ENCODE results near the gene ADGRG7. TPM values are rescaled to one million over a fixed set of nuclear protein-coding genes. Genes with fewer than 3 reads are reported as not detected.
A peak's percentile ranks its signal among the peaks of the same experiment; 100 is the strongest.

The ADGRG7 gene
- total RNA-seq, 1 experiment from 2014 or later = 0.13 TPM

DNA sequence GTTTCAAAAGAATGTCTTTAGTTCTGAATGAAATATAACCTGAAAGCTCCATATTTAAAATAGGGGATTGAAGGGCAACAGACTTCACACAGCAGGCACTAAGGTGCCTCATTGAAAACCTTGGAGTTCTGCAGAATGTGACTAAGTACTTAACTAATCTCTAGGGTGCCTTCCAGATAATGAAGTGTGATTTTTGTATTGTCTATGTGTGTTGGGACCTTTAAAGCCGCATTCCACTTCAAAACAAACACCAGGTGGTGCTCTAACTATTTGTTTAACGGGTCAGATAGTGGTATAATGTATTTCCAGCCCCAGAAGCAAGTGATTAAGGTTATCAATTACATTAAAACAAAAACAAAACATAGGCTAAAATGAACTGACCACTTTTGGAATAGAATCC, 127.9 kb downstream of the ADGRG7 start:
- peak; percentile 34 for DNase-seq (ENCODE audit: low spot score)

DNA sequence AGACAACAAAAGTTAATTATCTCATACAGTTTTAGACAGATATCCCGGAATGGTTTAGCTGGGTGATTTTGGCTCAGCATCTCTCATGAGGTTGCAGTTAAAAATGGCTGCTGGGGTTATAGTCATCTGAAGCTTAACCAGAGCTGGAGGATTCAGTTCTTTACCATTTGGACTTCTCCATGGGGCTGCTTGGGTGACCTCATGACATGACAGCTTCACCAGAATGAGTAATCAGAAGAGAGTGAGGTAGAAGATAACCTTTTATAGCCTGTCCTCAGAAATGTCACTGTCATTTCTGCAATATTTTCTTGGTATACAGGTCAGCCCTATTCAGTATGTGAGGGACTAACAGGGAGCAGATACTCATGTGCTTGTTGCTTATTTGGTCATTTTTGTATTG, 130.8 kb downstream of the ADGRG7 start:
- no peak for DNase-seq (ENCODE audit: low spot score)

DNA sequence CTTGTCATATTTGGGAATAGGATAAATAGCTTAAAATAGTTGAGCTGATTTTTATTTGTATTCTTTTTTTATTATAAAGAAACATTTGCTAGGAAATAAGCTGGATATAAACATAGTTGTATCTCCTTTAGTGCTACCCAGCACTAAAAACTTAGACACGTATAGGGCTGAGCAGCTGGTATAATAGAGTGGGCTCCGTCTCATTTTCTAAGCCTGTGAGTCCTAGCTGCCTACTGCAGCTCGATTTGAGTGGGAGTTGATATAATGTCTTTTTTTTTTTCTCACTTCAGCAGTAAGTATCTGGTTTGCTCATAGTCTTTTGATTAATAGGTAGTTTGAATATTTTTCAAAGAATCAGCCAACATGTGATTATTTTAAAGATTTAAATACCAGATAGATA, 134.1 kb downstream of the ADGRG7 start:
- DNase-seq (ENCODE audit: low spot score) = no peak

DNA sequence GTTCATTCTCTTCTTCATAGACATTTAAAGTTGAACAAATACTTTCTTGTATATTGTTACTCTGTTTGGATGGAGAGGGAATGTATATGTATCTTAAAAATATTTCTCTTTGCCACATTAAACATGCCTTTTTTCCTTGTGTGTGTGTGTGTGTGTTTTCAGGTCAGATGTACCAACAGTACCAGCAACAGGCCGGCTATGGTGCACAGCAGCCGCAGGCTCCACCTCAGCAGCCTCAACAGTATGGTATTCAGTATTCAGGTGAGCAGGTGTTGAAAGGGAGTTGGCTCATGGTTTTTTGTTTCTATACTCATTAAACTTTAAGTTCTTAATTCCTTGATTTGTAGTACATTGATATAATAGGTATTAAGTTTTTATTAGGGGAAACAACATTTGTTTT, 135.3 kb downstream of the ADGRG7 start:
- no peak for DNase-seq (ENCODE audit: low spot score)

Small RNAs within 50 kb of the gene (small RNA-seq; reads per million reads assigned to genes)
- not detected for gene RF00322

Other genes with a start within 250 kb of the ADGRG7 start
- 43.7 and 49.3 TPM in 2 replicates for gene TOMM70, start 208.5 kb upstream of the ADGRG7 start, total RNA-seq (2014; rRNA removed; shearing (Covaris generic))
- 0.81 and 1.9 TPM in 2 replicates for gene LNP1, start 208.1 kb upstream of the ADGRG7 start, total RNA-seq (2014; rRNA removed; shearing (Covaris generic))
- gene TMEM45A, start 117.0 kb upstream of the ADGRG7 start, total RNA-seq (2014; rRNA removed; shearing (Covaris generic)) = 0.13 and 0.65 TPM in 2 replicates
- gene TFG, start 99.9 kb downstream of the ADGRG7 start, total RNA-seq (2014; rRNA removed; shearing (Covaris generic)) = 60.9 and 68.2 TPM in 2 replicates